Measurements from ENCODE around the gene SUZ12. TPM values are rescaled to one million over a fixed set of nuclear protein-coding genes. Genes with fewer than 3 reads are reported as not detected.
"Not testable (repeated sequence)": the region's sequence is repeated elsewhere in the genome, so short reads cannot be mapped to it uniquely, and the experiment has no call there.

SUZ12 gene
- total and polyA plus RNA-seq, 7 experiments from 2014 or later, result 19.1 to 55.5 (median 28.5) TPM

- intact Hi-C loops (cut with micrococcal nuclease), result no loop called here
- H3K27ac ChIP-seq (ENCODE audit: low read depth, low read length), result no peak overlapping the region
- no peak for DNase-seq
- no peak overlapping the region for H3K4me3 ChIP-seq (ENCODE audit: low read length)
- H3K27ac Mint-ChIP-seq, result peak overlapping the region in 1 of 9 donors; percentile 42
- H3K27me3 ChIP-seq (ENCODE audit: control insufficient read depth in 2 of 2, insufficient read depth in 2 of 2, low read length in 2 of 2), result no peaks in the 10 kb centered on the region
- no peaks in the 10 kb centered on the region for H3K36me3 Mint-ChIP-seq
- H3K27me3 Mint-ChIP-seq, result peaks cover 0 to 15% (median 10%) of the 10 kb centered on the region in 5 donors
- POLR2A ChIA-PET, result interaction anchor here (0.6 kb wide), 1 partner anchor 592 kb away, joined by 3 read pairs; no protein-coding TSS in a partner anchor
- H3K36me3 ChIP-seq (ENCODE audit: control insufficient read depth in 2 of 3, insufficient read depth in 3 of 3, low read length in 3 of 3), result no peaks in the 10 kb centered on the region
- H3K9me3 Mint-ChIP-seq, result no peaks in the 10 kb centered on the region
- H3K4me1 Mint-ChIP-seq, result peaks cover 4 to 8% (median 5%) of the 10 kb centered on the region in 7 donors
- no peak overlapping the region for H3K4me3 Mint-ChIP-seq
- no peaks in the 10 kb centered on the region for H3K9me3 ChIP-seq (ENCODE audit: control insufficient read depth in 2 of 3, low read length in 3 of 3)
- no peak for ATAC-seq
- CTCF ChIA-PET, result no interaction called here
- no peaks in the 10 kb centered on the region for H3K4me1 ChIP-seq (ENCODE audit: control insufficient read depth in 2 of 2, insufficient read depth in 2 of 2, low read length in 2 of 2)
Measured at GRCh38 chr17:31908386-31908785, 28.4 kb upstream of the SUZ12 start.

- POLR2A ChIA-PET, result interaction anchor here (1.7 kb wide), 1 partner anchor 23 kb away, joined by 3 read pairs; no protein-coding TSS in a partner anchor
- intact Hi-C loops (cut with micrococcal nuclease); H3K27me3 ChIP-seq (ENCODE audit: control insufficient read depth in 2 of 2, insufficient read depth in 2 of 2, low read length in 2 of 2); H3K27ac Mint-ChIP-seq; H3K36me3 Mint-ChIP-seq; H3K4me1 Mint-ChIP-seq; H3K36me3 ChIP-seq (ENCODE audit: control insufficient read depth in 2 of 3, insufficient read depth in 3 of 3, low read length in 3 of 3); H3K4me3 ChIP-seq (ENCODE audit: low read length); H3K9me3 Mint-ChIP-seq; H3K4me1 ChIP-seq (ENCODE audit: control insufficient read depth in 2 of 2, insufficient read depth in 2 of 2, low read length in 2 of 2); H3K4me3 Mint-ChIP-seq; ATAC-seq; CTCF ChIA-PET; H3K27ac ChIP-seq (ENCODE audit: low read depth, low read length); H3K9me3 ChIP-seq (ENCODE audit: control insufficient read depth in 2 of 3, low read length in 3 of 3): not testable (repeated sequence)
- peaks cover 0 to 27% (median 19%) of the 10 kb centered on the region in 5 donors for H3K27me3 Mint-ChIP-seq
- DNase-seq, result peak in 1 of 9 donors; percentile 12
Measured at GRCh38 chr17:31912705-31913104, 24.1 kb upstream of the SUZ12 start.

GRCh38 chr17:31915456-31916100, 21.2 kb upstream of the SUZ12 start:
- H3K9me3 Mint-ChIP-seq, result no peaks in the 10 kb centered on the region
- no peaks in the 10 kb centered on the region for H3K27me3 ChIP-seq (ENCODE audit: control insufficient read depth in 2 of 2, insufficient read depth in 2 of 2, low read length in 2 of 2)
- H3K4me1 ChIP-seq (ENCODE audit: control insufficient read depth in 2 of 2, insufficient read depth in 2 of 2, low read length in 2 of 2), result no peaks in the 10 kb centered on the region
- H3K4me1 Mint-ChIP-seq, result peaks cover 0 to 10% (median 4%) of the 10 kb centered on the region in 7 donors
- CTCF ChIA-PET, result no interaction called here
- H3K36me3 Mint-ChIP-seq, result peaks cover 0 to 13% (median 0%) of the 10 kb centered on the region in 5 donors
- H3K4me3 ChIP-seq (ENCODE audit: low read length), result no peak overlapping the region
- no peak overlapping the region for H3K27ac Mint-ChIP-seq
- intact Hi-C loops (cut with micrococcal nuclease), result no loop called here
- no peak overlapping the region for H3K27ac ChIP-seq (ENCODE audit: low read depth, low read length)
- no peaks in the 10 kb centered on the region for H3K9me3 ChIP-seq (ENCODE audit: control insufficient read depth in 2 of 3, low read length in 3 of 3)
- H3K4me3 Mint-ChIP-seq, result no peak overlapping the region
- POLR2A ChIA-PET, result no interaction called here
- H3K27me3 Mint-ChIP-seq, result peaks cover 18 to 36% (median 24%) of the 10 kb centered on the region in 5 donors
- no peaks in the 10 kb centered on the region for H3K36me3 ChIP-seq (ENCODE audit: control insufficient read depth in 2 of 3, insufficient read depth in 3 of 3, low read length in 3 of 3)
- ATAC-seq (no peak), DNase-seq (no peak)

GRCh38 chr17:31916491-31917064, 20.2 kb upstream of the SUZ12 start:
- DNase-seq (no peak), ATAC-seq (no peak)
- Histone ChIP-seq H3K9me3 (ENCODE audit: control insufficient read depth in 2 of 3, low read length in 3 of 3) (no peaks in the 10 kb centered on the region), H3K27ac (ENCODE audit: low read depth, low read length) (no peak overlapping the region), H3K4me1 (ENCODE audit: control insufficient read depth in 2 of 2, insufficient read depth in 2 of 2, low read length in 2 of 2) (no peaks in the 10 kb centered on the region), H3K36me3 (ENCODE audit: control insufficient read depth in 2 of 3, insufficient read depth in 3 of 3, low read length in 3 of 3) (no peaks in the 10 kb centered on the region), H3K4me3 (ENCODE audit: low read length) (no peak overlapping the region), H3K27me3 (ENCODE audit: control insufficient read depth in 2 of 2, insufficient read depth in 2 of 2, low read length in 2 of 2) (no peaks in the 10 kb centered on the region)
- POLR2A ChIA-PET, result no interaction called here
- intact Hi-C loops (cut with micrococcal nuclease), result no loop called here
- H3K9me3 Mint-ChIP-seq, result no peaks in the 10 kb centered on the region
- peaks cover 0 to 13% (median 0%) of the 10 kb centered on the region in 5 donors for H3K36me3 Mint-ChIP-seq
- no peak overlapping the region for H3K27ac Mint-ChIP-seq
- H3K4me1 Mint-ChIP-seq, result peaks cover 0 to 10% (median 4%) of the 10 kb centered on the region in 7 donors
- CTCF ChIA-PET, result no interaction called here
- peaks cover 17 to 36% (median 25%) of the 10 kb centered on the region in 5 donors for H3K27me3 Mint-ChIP-seq
- H3K4me3 Mint-ChIP-seq, result no peak overlapping the region

- peak; percentile 34 for ATAC-seq
- no peaks in the 10 kb centered on the region for H3K27me3 ChIP-seq (ENCODE audit: control insufficient read depth in 2 of 2, insufficient read depth in 2 of 2, low read length in 2 of 2)
- no peaks in the 10 kb centered on the region for H3K4me1 ChIP-seq (ENCODE audit: control insufficient read depth in 2 of 2, insufficient read depth in 2 of 2, low read length in 2 of 2)
- no peak for DNase-seq
- no peak overlapping the region for H3K4me3 ChIP-seq (ENCODE audit: low read length)
- no peak overlapping the region for H3K27ac ChIP-seq (ENCODE audit: low read depth, low read length)
- CTCF ChIA-PET, result no interaction called here
- intact Hi-C loops (cut with micrococcal nuclease), result no loop called here
- H3K36me3 ChIP-seq (ENCODE audit: control insufficient read depth in 2 of 3, insufficient read depth in 3 of 3, low read length in 3 of 3), result no peaks in the 10 kb centered on the region
- Mint-ChIP-seq H3K9me3 (no peaks in the 10 kb centered on the region), H3K4me3 (peak overlapping the region in 1 of 10 donors; percentile 9), H3K27me3 (peaks cover 13 to 32% (median 25%) of the 10 kb centered on the region in 5 donors), H3K36me3 (peaks cover 0 to 13% (median 0%) of the 10 kb centered on the region in 5 donors), H3K27ac (no peak overlapping the region), H3K4me1 (peaks cover 0 to 10% (median 4%) of the 10 kb centered on the region in 7 donors)
- POLR2A ChIA-PET, result no interaction called here
- no peaks in the 10 kb centered on the region for H3K9me3 ChIP-seq (ENCODE audit: control insufficient read depth in 2 of 3, low read length in 3 of 3)
Measured at GRCh38 chr17:31917065-31917529, 19.7 kb upstream of the SUZ12 start.

GRCh38 chr17:31917721-31918120, 19.1 kb upstream of the SUZ12 start:
- H3K4me3 Mint-ChIP-seq; H3K36me3 ChIP-seq (ENCODE audit: control insufficient read depth in 2 of 3, insufficient read depth in 3 of 3, low read length in 3 of 3); H3K4me3 ChIP-seq (ENCODE audit: low read length); CTCF ChIA-PET; H3K27me3 ChIP-seq (ENCODE audit: control insufficient read depth in 2 of 2, insufficient read depth in 2 of 2, low read length in 2 of 2); POLR2A ChIA-PET; ATAC-seq; H3K27ac Mint-ChIP-seq; H3K9me3 Mint-ChIP-seq; DNase-seq; H3K27ac ChIP-seq (ENCODE audit: low read depth, low read length); H3K9me3 ChIP-seq (ENCODE audit: control insufficient read depth in 2 of 3, low read length in 3 of 3); intact Hi-C loops (cut with micrococcal nuclease); H3K4me1 ChIP-seq (ENCODE audit: control insufficient read depth in 2 of 2, insufficient read depth in 2 of 2, low read length in 2 of 2): not testable (repeated sequence)
- Mint-ChIP-seq H3K4me1 (peaks cover 0 to 10% (median 4%) of the 10 kb centered on the region in 7 donors), H3K27me3 (peaks cover 13 to 28% (median 25%) of the 10 kb centered on the region in 5 donors), H3K36me3 (peaks cover 0 to 13% (median 0%) of the 10 kb centered on the region in 5 donors)
